B cell (primary cell): ENCODE measurements around the gene TRIM15.

Experiments used
- CTCF ChIP-seq: fragments of 200-600 bp; IDR thresholded peaks from one replicate; pipeline ENCODE4 v1.8.0; 2022; ENCODE audit warnings: antibody characterized with exemption, mild to moderate bottlenecking
- EZH2 ChIP-seq: IDR thresholded peaks from 2 replicates; pipeline ENCODE4 v1.6.1; 2012; ENCODE audit warnings: borderline replicate concordance, low read depth, mild to moderate bottlenecking, moderate library complexity, low read length; ENCODE audit not compliant: insufficient read depth, poor library complexity, severe bottlenecking

GRCh38 chr6:30116724-30117123 lies 46.6 kb upstream of the TRIM15 start:
- TF ChIP-seq CTCF (peak; percentile 66), EZH2 (no peak)
